K562 (cell line): ENCODE data around the gene CFD. TPM values are rescaled to one million over a fixed set of nuclear protein-coding genes. Genes with fewer than 3 reads are reported as not detected.

Source experiments
- ATAC-seq: fragments of 200-7000 bp; cut with Tn5 transposase; 3 replicates; pipeline ENCODE4 v1.9.1; 2020; ENCODE audit warnings: moderate library complexity
- BruUV-seq: library from RNA; stranded (reverse); fragments of 400-500 nt; replicated peaks from 2 replicates; lab custom pipeline; 2021; lab: Mats Ljungman, UMichigan
- CTCF ChIA-PET: fragments of 300-600 bp; formaldehyde crosslinking; extraction: SDS; loops from one replicate; lab custom pipeline; 2021; ENCODE audit warnings: low intra/inter-chr PET ratio; lab: Yijun Ruan, JAX
- POLR2A ChIA-PET: fragments of 300-600, 350-650 bp; sonication (Branson Sonifier 250); formaldehyde crosslinking; extraction: SDS; loops from one replicate; lab custom pipeline; 2021; ENCODE audit warnings: antibody characterized with exemption, inconsistent platforms; lab: Yijun Ruan, JAX
- DNase-seq, 4 experiments: peaks; one replicate each; pipeline versions ENCODE4 v3.0.0 to v3.0.0-alpha.2; 2011 to 2018; ENCODE audit warnings: low spot score in 3 of 4, mixed read lengths in 3 of 4; ENCODE audit errors: extremely low read depth in 1 of 4
- FAIRE-seq: peaks from 2 replicates; lab custom pipeline; 2011; peaks lifted over from hg19 to GRCh38; lab: Jason Lieb, UNC
- H2AFZ ChIP-seq: 2 replicates; pipeline ENCODE4 v1.6.0; 2011; ENCODE audit warnings: low read depth, low read length, control low read depth, inconsistent platforms
- H3K27ac ChIP-seq: fragments of 200-600 bp; 3 replicates; pipeline ENCODE4 v1.8.0; 2011; ENCODE audit warnings: low read depth, mild to moderate bottlenecking, control low read depth, inconsistent platforms, low read length, moderate library complexity, mixed read lengths; ENCODE audit errors: extremely low read depth
- H3K27me3 ChIP-seq, 2 experiments: fragments of 300-600 bp in 1 of 2; 2 replicates in 1 of 2; 3 replicates in 1 of 2; pipeline versions ENCODE4 v1.6.0 to v1.8.0; 2011; ENCODE audit warnings: inconsistent platforms in 2 of 2, low read length in 2 of 2, mild to moderate bottlenecking in 1 of 2, mixed read lengths in 1 of 2, moderate library complexity in 1 of 2; ENCODE audit not compliant: control insufficient read depth in 2 of 2, insufficient read depth in 2 of 2
- H3K36me3 ChIP-seq: fragments of 300-600 bp; 3 replicates; pipeline ENCODE4 v1.8.0; 2011; ENCODE audit warnings: mild to moderate bottlenecking, low read length, inconsistent platforms; ENCODE audit not compliant: control insufficient read depth, insufficient read depth
- H3K4me1 ChIP-seq, 2 experiments: fragments of 200-600 bp in 1 of 2; replicated peaks in 1 of 2; 2 replicates in 1 of 2; 3 replicates in 1 of 2; pipeline versions ENCODE4 v1.5.1 to v1.8.0; 2011; ENCODE audit warnings: inconsistent platforms in 2 of 2, low read length in 2 of 2, mild to moderate bottlenecking in 1 of 2, mixed read lengths in 1 of 2, moderate library complexity in 1 of 2; ENCODE audit not compliant: control insufficient read depth in 2 of 2, insufficient read depth in 2 of 2
- H3K4me2 ChIP-seq: 2 replicates; pipeline ENCODE4 v1.6.1; 2011; ENCODE audit warnings: low read length, control low read depth, inconsistent platforms, mixed read lengths; ENCODE audit not compliant: insufficient read depth
- H3K4me3 ChIP-seq: fragments of 200-600 bp; sonication (generic), shearing (Covaris generic); 2 replicates; pipeline ENCODE4 v1.5.1; 2016; ENCODE audit warnings: control low read depth, inconsistent platforms
- H3K79me2 ChIP-seq: fragments of 200-600 bp; 3 replicates; pipeline ENCODE4 v1.8.0; 2011; ENCODE audit warnings: low read length, inconsistent platforms; ENCODE audit not compliant: control insufficient read depth, insufficient read depth
- H3K9ac ChIP-seq, 2 experiments: 2 replicates each; pipeline versions ENCODE4 v1.6.0 to v1.6.1; 2011; ENCODE audit warnings: low read depth in 2 of 2, low read length in 2 of 2, control low read depth in 1 of 2, inconsistent platforms in 1 of 2, mild to moderate bottlenecking in 1 of 2, mixed read lengths in 1 of 2; ENCODE audit not compliant: insufficient read depth in 1 of 2
- H3K9me1 ChIP-seq: one replicate; pipeline ENCODE4 v1.6.0; 2011; ENCODE audit warnings: inconsistent platforms, mild to moderate bottlenecking, low read length, moderate library complexity; ENCODE audit not compliant: control insufficient read depth, insufficient read depth
- H3K9me3 ChIP-seq: replicated peaks from 2 replicates; pipeline ENCODE4 v1.5.1; 2011; ENCODE audit warnings: low read depth, low read length, inconsistent platforms; ENCODE audit not compliant: control insufficient read depth, insufficient read depth
- H4K20me1 ChIP-seq: replicated peaks from 2 replicates; pipeline ENCODE4 v1.6.1; 2011; ENCODE audit warnings: low read length, inconsistent platforms, mixed read lengths; ENCODE audit not compliant: control insufficient read depth, insufficient read depth
- BMI1 ChIP-seq: fragments of 150-350 bp; IDR thresholded peaks from 2 replicates; pipeline ENCODE4 v1.6.1; 2014; ENCODE audit warnings: low read length
- RFX1 ChIP-seq: fragments of 450-650 bp; IDR thresholded peaks from 2 replicates; pipeline ENCODE4 v1.6.1; 2016; ENCODE audit warnings: mild to moderate bottlenecking, moderate library complexity
- TRIM28 ChIP-seq: fragments of 450-650 bp; IDR thresholded peaks from 2 replicates; pipeline ENCODE4 v1.6.1; 2017
- ZNF347 ChIP-seq: fragments of 450-650 bp; formaldehyde crosslinking; IDR thresholded peaks from 2 replicates; pipeline ENCODE4 v1.4.0; 2020; ENCODE audit warnings: low read depth, mild to moderate bottlenecking, moderate library complexity
- ZNF830 ChIP-seq: fragments of 250-450 bp; sonication (Bioruptor Pico); IDR thresholded peaks from 2 replicates; pipeline ENCODE4 v1.5.0; 2021; ENCODE audit warnings: mild to moderate bottlenecking
- WGBS: fragments of 100-300 bp; shearing (Covaris generic); methylation state at CpG from one replicate; pipeline ENCODE4 v1.1.6; 2016; ENCODE audit warnings: low coverage, mixed read lengths; ENCODE audit not compliant: insufficient coverage; ENCODE audit errors: missing lambda C conversion rate; 5-methylcytosine and 5-hydroxymethylcytosine counted together
- in situ Hi-C: fragments of 300-500 bp; cut with MboI; formaldehyde crosslinking; loops from 4 replicates; pipeline ENCODE4 v1.15.0; 2018; ENCODE audit warnings: inconsistent platforms, mixed read lengths
- intact Hi-C: fragments of 100-400 bp; cut with micrococcal nuclease; formaldehyde crosslinking; loops from 2 replicates; pipeline ENCODE4 v1.14.2; 2022
- polyA plus RNA-seq, 8 experiments: library from polyadenylated mRNA; depleted of rRNA in 4 of 8; stranded (reverse) in 5 of 8; unstranded in 3 of 8; fragments of >200 nt; fragmentation: Nextera tagmentation in 2 of 8; fragmentation: Illumina TruSeq in 1 of 8; extraction: Ambion mirVana in 2 of 8; extraction: Trizol in 1 of 8; gene quantifications; 2 replicates each; pipeline versions ENCODE4 v1.2.1 to v1.2.3, GENCODE V29; 2011 to 2014; ENCODE audit warnings: inconsistent platforms in 1 of 8, missing spikeins in 1 of 8
- total RNA-seq, 7 experiments: library from RNA; depleted of rRNA in 6 of 7; stranded (reverse); fragments of >200 nt in 6 of 7; fragmentation: Illumina TruSeq in 2 of 7; extraction: Trizol in 2 of 7; gene quantifications; 2 replicates each; pipeline versions ENCODE4 v1.2.1 to v1.2.3, GENCODE V29; 2011 to 2021; ENCODE audit warnings: low replicate concordance in 1 of 7
- TF ChIP-seq, protein P1 (sequence below): sonication (generic); formaldehyde crosslinking; IDR thresholded peaks from 2 replicates; pipeline ENCODE4 v1.8.1; 2023; ENCODE audit warnings: mild to moderate bottlenecking, missing genetic modification reagents
- TF ChIP-seq, protein P2 (sequence below): fragments of 200-400 bp; formaldehyde crosslinking; IDR thresholded peaks from 2 replicates; pipeline ENCODE4 v1.6.1; 2017; ENCODE audit warnings: mild to moderate bottlenecking, low read depth, low read length, moderate library complexity

Gene CFD
- total and polyA plus RNA-seq, 9 of the 15 experiments (the other 6 are each of a cell fraction or from before 2014, with no cell fraction given), result 0.52 to 59.4 (median 7.6) TPM

GRCh38 chr19:887072-887471 is 27.6 kb downstream of the CFD start:
- Histone ChIP-seq H3K27ac (no peak overlapping the region), H3K9me1 (no peaks in the 10 kb centered on the region), H3K79me2 (peaks cover 32% of the 10 kb centered on the region), H3K9me3 (no peaks in the 10 kb centered on the region), H3K4me2 (no peak overlapping the region), H3K4me1 (peaks cover 5 to 81% of the 10 kb centered on the region in 2 experiments; a peak in 4 of 5 replicates), H2AFZ (no peak overlapping the region), H3K27me3 (no peaks in the 10 kb centered on the region), H3K9ac (no peak overlapping the region), H4K20me1 (peaks cover 4% of the 10 kb centered on the region; the same call in 1 of the 2 replicates), H3K36me3 (peaks cover 83% of the 10 kb centered on the region), H3K4me3 (no peak overlapping the region)
- CTCF ChIA-PET, result no interaction called here
- DNase-seq (no peak), ATAC-seq (no peak), FAIRE-seq (peak; percentile 54)
- TF ChIP-seq RFX1 (peak; percentile 89), TRIM28 (no peak), ZNF347 (CRISPR knock-in tag) (no peak), ZNF830 (CRISPR knock-in tag) (no peak), BMI1 (peak; percentile 47; the same call in 1 of the 2 replicates)
- TF ChIP-seq, protein P1, sequence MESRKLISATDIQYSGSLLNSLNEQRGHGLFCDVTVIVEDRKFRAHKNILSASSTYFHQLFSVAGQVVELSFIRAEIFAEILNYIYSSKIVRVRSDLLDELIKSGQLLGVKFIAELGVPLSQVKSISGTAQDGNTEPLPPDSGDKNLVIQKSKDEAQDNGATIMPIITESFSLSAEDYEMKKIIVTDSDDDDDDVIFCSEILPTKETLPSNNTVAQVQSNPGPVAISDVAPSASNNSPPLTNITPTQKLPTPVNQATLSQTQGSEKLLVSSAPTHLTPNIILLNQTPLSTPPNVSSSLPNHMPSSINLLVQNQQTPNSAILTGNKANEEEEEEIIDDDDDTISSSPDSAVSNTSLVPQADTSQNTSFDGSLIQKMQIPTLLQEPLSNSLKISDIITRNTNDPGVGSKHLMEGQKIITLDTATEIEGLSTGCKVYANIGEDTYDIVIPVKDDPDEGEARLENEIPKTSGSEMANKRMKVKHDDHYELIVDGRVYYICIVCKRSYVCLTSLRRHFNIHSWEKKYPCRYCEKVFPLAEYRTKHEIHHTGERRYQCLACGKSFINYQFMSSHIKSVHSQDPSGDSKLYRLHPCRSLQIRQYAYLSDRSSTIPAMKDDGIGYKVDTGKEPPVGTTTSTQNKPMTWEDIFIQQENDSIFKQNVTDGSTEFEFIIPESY (CRISPR knock-in tag), result 0 out of 2 replicates have a peak, but pooled peaks have one; percentile 22
- TF ChIP-seq, protein P2, sequence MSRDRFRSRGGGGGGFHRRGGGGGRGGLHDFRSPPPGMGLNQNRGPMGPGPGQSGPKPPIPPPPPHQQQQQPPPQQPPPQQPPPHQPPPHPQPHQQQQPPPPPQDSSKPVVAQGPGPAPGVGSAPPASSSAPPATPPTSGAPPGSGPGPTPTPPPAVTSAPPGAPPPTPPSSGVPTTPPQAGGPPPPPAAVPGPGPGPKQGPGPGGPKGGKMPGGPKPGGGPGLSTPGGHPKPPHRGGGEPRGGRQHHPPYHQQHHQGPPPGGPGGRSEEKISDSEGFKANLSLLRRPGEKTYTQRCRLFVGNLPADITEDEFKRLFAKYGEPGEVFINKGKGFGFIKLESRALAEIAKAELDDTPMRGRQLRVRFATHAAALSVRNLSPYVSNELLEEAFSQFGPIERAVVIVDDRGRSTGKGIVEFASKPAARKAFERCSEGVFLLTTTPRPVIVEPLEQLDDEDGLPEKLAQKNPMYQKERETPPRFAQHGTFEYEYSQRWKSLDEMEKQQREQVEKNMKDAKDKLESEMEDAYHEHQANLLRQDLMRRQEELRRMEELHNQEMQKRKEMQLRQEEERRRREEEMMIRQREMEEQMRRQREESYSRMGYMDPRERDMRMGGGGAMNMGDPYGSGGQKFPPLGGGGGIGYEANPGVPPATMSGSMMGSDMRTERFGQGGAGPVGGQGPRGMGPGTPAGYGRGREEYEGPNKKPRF, result no peak
- no TSS peak for BruUV-seq
- in situ Hi-C loops, result no loop called here
- WGBS, result 88% methylated on average over 15 of the region's 16 CpGs
- intact Hi-C loops, result no loop called here
- POLR2A ChIA-PET, result no interaction called here
